ENCODE measurements around the gene CHMP3.

Gene CHMP3

DNA sequence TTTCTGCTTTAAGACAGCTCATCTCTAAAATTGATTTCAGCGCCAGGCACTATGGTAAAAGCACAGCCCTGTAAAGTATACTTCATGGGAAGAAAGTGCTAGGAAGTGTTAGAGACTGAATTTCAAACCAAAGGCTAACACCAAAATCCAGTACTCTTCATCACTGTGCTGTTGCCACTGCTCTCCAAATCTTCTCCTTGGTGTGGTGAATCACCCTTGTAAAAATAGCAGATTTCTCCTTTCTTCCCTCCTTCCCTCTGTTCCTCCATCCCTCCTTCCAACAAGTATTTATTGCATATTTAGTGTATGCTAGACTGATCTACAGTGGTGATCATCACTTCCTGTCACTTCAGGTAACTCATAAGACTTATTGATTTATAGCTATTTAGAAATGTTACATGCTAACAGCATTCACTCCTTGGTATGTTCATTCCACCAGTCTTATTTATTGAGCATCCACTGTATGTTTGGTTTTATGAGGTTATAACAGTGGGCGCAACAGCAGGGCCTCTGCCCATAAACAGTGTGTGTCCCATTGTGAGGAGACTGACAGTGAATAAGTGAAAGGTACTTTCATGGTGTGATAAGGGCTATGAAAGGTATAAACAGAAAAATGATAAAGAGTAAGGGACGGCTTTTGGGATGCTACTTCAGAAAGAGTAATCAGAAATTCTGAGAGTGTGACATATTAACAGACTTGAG, 102.0 kb downstream of the CHMP3 start:
- DNase-seq = no peak

DNA sequence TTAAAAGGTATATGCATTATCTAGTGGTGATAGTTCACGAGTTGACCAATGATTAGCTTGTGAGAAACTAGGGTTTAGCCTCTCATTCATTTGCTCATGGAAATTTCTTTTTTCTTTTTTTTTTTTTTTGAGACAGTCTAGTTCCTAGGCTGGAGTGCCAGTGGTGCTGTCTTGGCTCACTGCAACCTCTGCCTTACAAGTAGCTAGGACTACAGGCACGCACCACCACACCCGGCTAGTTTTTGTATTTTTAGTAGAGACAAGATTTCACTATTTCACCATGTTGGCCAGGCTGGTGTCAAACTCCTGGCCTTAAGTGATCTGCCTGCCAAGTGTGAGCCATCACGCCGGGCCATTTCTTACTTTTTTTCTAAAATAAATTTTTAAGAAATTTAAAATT, 108.1 kb downstream of the CHMP3 start:
- DNase-seq = no peak

GRCh38 chr2:86454238-86454637, 109.0 kb downstream of the CHMP3 start:
- DNase-seq = no peak

- no peak for DNase-seq
These were observed 109.4 kb downstream of the CHMP3 start for GRCh38 chr2:86453836-86454235.
